Measurements from ENCODE around the gene PLOD1. TPM values are rescaled to one million over a fixed set of nuclear protein-coding genes. Genes with fewer than 3 reads are reported as not detected.

The PLOD1 gene
- total RNA-seq, 2 donors from 2014 or later: 73.6 to 80.2 TPM

- peak overlapping the region; percentile 85 to 93 for H3K4me3 ChIP-seq
- TF ChIP-seq POLR2AphosphoS5 (IDR thresholded peaks at IDR 0.05): no peak
- peak overlapping the region; percentile 61 to 71 for H3K27ac ChIP-seq
- H3K9me3 ChIP-seq: no peaks in the 10 kb centered on the region
- no peaks in the 10 kb centered on the region for H3K4me1 ChIP-seq (replicated peaks)
- H3K27me3 ChIP-seq (replicated peaks; ENCODE audit: insufficient read depth): no peaks in the 10 kb centered on the region
- peaks cover 0 to 2% of the 10 kb centered on the region in 2 donors for H3K36me3 ChIP-seq
- intact Hi-C loops (cut with DNase I): loop anchor here (10.0 kb wide), 1 partner anchor 115 kb away; no protein-coding TSS in a partner anchor
- 8% methylated on average over 12 of the region's 12 CpGs for WGBS
- no peak for DNase-seq (ENCODE audit: low spot score)
Measured at GRCh38 chr1:12019858-12020509, 85.5 kb downstream of the PLOD1 start.

- Histone ChIP-seq H3K9me3 (no peaks in the 10 kb centered on the region), H3K36me3 (peaks cover 0 to 2% of the 10 kb centered on the region in 2 donors), H3K27ac (no peak overlapping the region), H3K4me1 (replicated peaks) (no peaks in the 10 kb centered on the region), H3K27me3 (replicated peaks; ENCODE audit: insufficient read depth) (no peaks in the 10 kb centered on the region), H3K4me3 (no peak overlapping the region)
- intact Hi-C loops (cut with DNase I): no loop called here
- WGBS: 91% methylated on average over 8 of the region's 9 CpGs
- TF ChIP-seq POLR2A (IDR thresholded peaks at IDR 0.05): no peak
- no peak for TF ChIP-seq CTCF (IDR thresholded peaks at IDR 0.05)
- TF ChIP-seq POLR2AphosphoS5 (IDR thresholded peaks at IDR 0.05): no peak
- no peak for DNase-seq (ENCODE audit: low spot score)
Measured at GRCh38 chr1:12021616-12022015, 87.1 kb downstream of the PLOD1 start.

- Histone ChIP-seq H3K27ac (no peak overlapping the region), H3K27me3 (replicated peaks; ENCODE audit: insufficient read depth) (no peaks in the 10 kb centered on the region), H3K4me3 (no peak overlapping the region), H3K36me3 (peaks cover 0 to 2% of the 10 kb centered on the region in 2 donors), H3K4me1 (replicated peaks) (no peaks in the 10 kb centered on the region), H3K9me3 (no peaks in the 10 kb centered on the region)
- WGBS: 97% methylated on average over 10 of the region's 14 CpGs
- TF ChIP-seq POLR2AphosphoS5 (IDR thresholded peaks at IDR 0.05) (no peak), POLR2A (IDR thresholded peaks at IDR 0.05) (no peak), CTCF (IDR thresholded peaks at IDR 0.05) (no peak)
- no peak for DNase-seq (ENCODE audit: low spot score)
- intact Hi-C loops (cut with DNase I): no loop called here
Measured at GRCh38 chr1:12022036-12022435, 87.5 kb downstream of the PLOD1 start.

Small RNA genes within 50 kb of the gene (small RNA-seq; reads per million reads assigned to genes)
- gene AL096840.1 (0 reads per million in 2 donors), gene RF00019 (0 reads per million in 2 donors), gene RNU5E-4P (0.84 to 1.4 reads per million in 2 donors)

Other genes starting within 250 kb of the PLOD1 start
- gene DRAXIN, start 243.0 kb upstream of the PLOD1 start, total RNA-seq: under 1 TPM; 0.05 to 0.51 TPM
- 100 to 1,000 TPM; 114 to 123 TPM for gene AGTRAP, start 198.6 kb upstream of the PLOD1 start, total RNA-seq
- 1 to 10 TPM in 1 of 2 donors, not detected in 1; 10.0 TPM for gene C1orf167, start 172.5 kb upstream of the PLOD1 start, total RNA-seq
- 10 to 100 TPM; 27.6 to 75.0 TPM for gene MTHFR, start 128.8 kb upstream of the PLOD1 start, total RNA-seq
- gene CLCN6, start 128.5 kb upstream of the PLOD1 start, total RNA-seq: 10 to 100 TPM; 13.4 to 45.0 TPM
- gene NPPA, start 86.9 kb upstream of the PLOD1 start, total RNA-seq: 1 to 10 TPM in 1 of 2 donors, not detected in 1; 1.3 TPM
- not detected for gene NPPB, start 75.8 kb upstream of the PLOD1 start, total RNA-seq
- gene KIAA2013, start 8.3 kb upstream of the PLOD1 start, total RNA-seq: 100 to 1,000 TPM; 104 to 137 TPM
- 10 to 100 TPM; 55.0 to 92.4 TPM for gene MFN2, start 45.7 kb downstream of the PLOD1 start, total RNA-seq
- 10 to 100 TPM; 35.6 to 84.3 TPM for gene MIIP, start 84.8 kb downstream of the PLOD1 start, total RNA-seq
- gene TNFRSF8, start 128.6 kb downstream of the PLOD1 start, total RNA-seq: 1 to 10 TPM in 1 of 2 donors, under 1 TPM in 1; 0.32 to 4.7 TPM
- 10 to 100 TPM; 10.9 to 18.4 TPM for gene TNFRSF1B, start 232.3 kb downstream of the PLOD1 start, total RNA-seq